GM23338 (cell line): Measurements from ENCODE around the gene SELENOK. TPM values are rescaled to one million over a fixed set of nuclear protein-coding genes. Genes with fewer than 3 reads are reported as not detected.
A peak's percentile ranks its signal among the peaks of the same experiment; 100 is the strongest.

Experiments used
- ATAC-seq: fragments of 200-7000 bp; cut with Tn5 transposase; 3 replicates; pipeline ENCODE4 v1.9.1; 2020
- DNase-seq: peaks from one replicate; pipeline ENCODE4 v3.0.0-alpha.2; 2015; ENCODE audit warnings: low spot score
- H2AFZ ChIP-seq: fragments of 200-600 bp; sonication (generic); 2 replicates; pipeline ENCODE4 v1.8.0; 2016; ENCODE audit warnings: antibody characterized with exemption, mild to moderate bottlenecking, moderate library complexity
- H3F3A ChIP-seq: fragments of 200-600 bp; sonication (generic); replicated peaks from 2 replicates; pipeline ENCODE4 v1.8.0; 2017; ENCODE audit warnings: antibody characterized with exemption, mixed run types, low read depth
- H3K27ac ChIP-seq: fragments of 200-600 bp; sonication (generic); 2 replicates; pipeline ENCODE4 v1.6.1; 2016; ENCODE audit warnings: low read depth
- H3K27me3 ChIP-seq: fragments of 200-600 bp; sonication (generic); 2 replicates; pipeline ENCODE4 v1.8.0; 2016; ENCODE audit warnings: mild to moderate bottlenecking, mixed run types, moderate library complexity; ENCODE audit not compliant: insufficient read depth
- H3K36me3 ChIP-seq: fragments of 200-600 bp; sonication (generic); 2 replicates; pipeline ENCODE4 v1.8.0; 2016; ENCODE audit warnings: mild to moderate bottlenecking; ENCODE audit not compliant: insufficient read depth
- H3K4me1 ChIP-seq: fragments of 200-600 bp; sonication (generic); 2 replicates; pipeline ENCODE4 v1.8.0; 2016; ENCODE audit warnings: mild to moderate bottlenecking, moderate library complexity; ENCODE audit not compliant: insufficient read depth
- H3K4me2 ChIP-seq: fragments of 200-600 bp; sonication (generic); 2 replicates; pipeline ENCODE4 v1.7.1; 2017; ENCODE audit warnings: mixed run types
- H3K4me3 ChIP-seq: fragments of 200-600 bp; sonication (generic); 2 replicates; pipeline ENCODE4 v1.6.1; 2016; ENCODE audit warnings: mixed run types
- H3K79me2 ChIP-seq: fragments of 200-600 bp; sonication (generic); replicated peaks from 2 replicates; pipeline ENCODE4 v1.8.0; 2017; ENCODE audit warnings: mild to moderate bottlenecking; ENCODE audit not compliant: insufficient read depth
- H3K9me2 ChIP-seq: fragments of 200-600 bp; sonication (generic); 2 replicates; pipeline ENCODE4 v1.8.0; 2017; ENCODE audit not compliant: insufficient read depth
- H4K20me1 ChIP-seq: fragments of 200-600 bp; sonication (generic); replicated peaks from 2 replicates; pipeline ENCODE4 v1.8.0; 2017; ENCODE audit warnings: mild to moderate bottlenecking; ENCODE audit not compliant: insufficient read depth
- H3K27ac Mint-ChIP-seq: 2 replicates; pipeline ENCODE4 v1.8.0; 2020; ENCODE audit warnings: inconsistent platforms, mild to moderate bottlenecking, moderate library complexity, mixed read lengths
- H3K27me3 Mint-ChIP-seq: 3 replicates; pipeline ENCODE4 v1.8.0; 2022; ENCODE audit warnings: low read depth, mild to moderate bottlenecking, moderate library complexity, mixed read lengths, inconsistent platforms; ENCODE audit not compliant: insufficient read depth, poor library complexity
- H3K36me3 Mint-ChIP-seq: 3 replicates; pipeline ENCODE4 v1.8.0; 2021; ENCODE audit warnings: low read depth, mild to moderate bottlenecking, inconsistent platforms, moderate library complexity, mixed read lengths
- H3K4me1 Mint-ChIP-seq: 3 replicates; pipeline ENCODE4 v1.8.0; 2020; ENCODE audit warnings: mild to moderate bottlenecking, inconsistent platforms, mixed read lengths
- H3K4me3 Mint-ChIP-seq: 3 replicates; pipeline ENCODE4 v1.8.0; 2021; ENCODE audit warnings: moderate library complexity, mild to moderate bottlenecking, inconsistent platforms, mixed read lengths
- H3K9me3 Mint-ChIP-seq: 3 replicates; pipeline ENCODE4 v1.8.0; 2020; ENCODE audit warnings: moderate library complexity, mild to moderate bottlenecking, inconsistent platforms, mixed read lengths
- CREB1 ChIP-seq: fragments of 250-450 bp; sonication (Bioruptor Pico); IDR thresholded peaks from 2 replicates; pipeline ENCODE4 v1.5.0; 2020; ENCODE audit warnings: low read depth, mild to moderate bottlenecking, moderate library complexity
- JUNB ChIP-seq: IDR thresholded peaks from one replicate; pipeline ENCODE4 v1.6.1; 2016; ENCODE audit warnings: antibody characterized with exemption; ENCODE audit not compliant: unreplicated experiment
- POLR2AphosphoS5 ChIP-seq: IDR thresholded peaks from 2 replicates; pipeline ENCODE4 v1.6.1; 2016; ENCODE audit warnings: antibody characterized with exemption, low read depth
- REST ChIP-seq: IDR thresholded peaks from one replicate; pipeline ENCODE4 v1.6.1; 2018; ENCODE audit warnings: antibody characterized with exemption; ENCODE audit not compliant: unreplicated experiment
- STAT1 ChIP-seq: IDR thresholded peaks from one replicate; pipeline ENCODE4 v1.6.1; 2016; ENCODE audit warnings: antibody characterized with exemption; ENCODE audit not compliant: unreplicated experiment
- ZNF114 ChIP-seq: fragments of 250-450 bp; sonication (Bioruptor Pico); IDR thresholded peaks from 2 replicates; pipeline ENCODE4 v1.5.0; 2020; ENCODE audit warnings: mild to moderate bottlenecking, moderate library complexity
- ZNF331 ChIP-seq: fragments of 250-450 bp; sonication (Bioruptor Pico); IDR thresholded peaks from 2 replicates; pipeline ENCODE4 v1.5.0; 2020; ENCODE audit warnings: low read depth, mild to moderate bottlenecking, moderate library complexity
- ZNF462 ChIP-seq: fragments of 250-450 bp; sonication (Bioruptor Pico); IDR thresholded peaks from 2 replicates; pipeline ENCODE4 v1.5.0; 2020; ENCODE audit warnings: mild to moderate bottlenecking, moderate library complexity
- polyA plus RNA-seq: library from polyadenylated mRNA; unstranded; fragments of >200 nt; fragmentation: Nextera tagmentation; extraction: Ambion mirVana; gene quantifications from 2 replicates; pipeline ENCODE4 v1.2.1, GENCODE V29; 2016
- total RNA-seq: library from RNA; depleted of rRNA; stranded (reverse); fragments of >200 nt; shearing (Covaris generic); gene quantifications from 2 replicates; pipeline ENCODE4 v1.2.3, GENCODE V29; 2014
- TF ChIP-seq, protein P1 (sequence below), 2 experiments: fragments of 200-600 bp in 1 of 2; sonication (generic) in 1 of 2; conservative IDR thresholded peaks; 2 replicates each; pipeline versions ENCODE4 v1.5.1 to v1.6.1; 2016 to 2017; ENCODE audit warnings: antibody characterized with exemption in 2 of 2, low read depth in 2 of 2, mild to moderate bottlenecking in 2 of 2, moderate library complexity in 1 of 2

Gene SELENOK
- total and polyA plus RNA-seq, 2 experiments from 2014 or later, result 21.4 to 168 TPM

GRCh38 chr3:53890726-53891475 is 758 bp downstream of the SELENOK start:
- H3F3A ChIP-seq, result peaks cover 8% of the 10 kb centered on the region; the same call in 1 of the 2 replicates
- H3K36me3 ChIP-seq, result peaks cover 17% of the 10 kb centered on the region
- H3K79me2 ChIP-seq, result peaks cover 45% of the 10 kb centered on the region
- peak overlapping the region; percentile 72; the same call in 1 of the 2 replicates for H2AFZ ChIP-seq
- H3K27me3 ChIP-seq, result 0 out of 2 replicates have a peak, but pooled peaks cover 4% of the 10 kb centered on the region
- Mint-ChIP-seq H3K9me3 (no peaks in the 10 kb centered on the region), H3K4me1 (peaks cover 24% of the 10 kb centered on the region), H3K27me3 (peaks cover 1% of the 10 kb centered on the region), H3K4me3 (peak overlapping the region; percentile 97), H3K36me3 (peaks cover 9% of the 10 kb centered on the region; the same call in 2 of the 3 replicates), H3K27ac (peak overlapping the region; percentile 99)
- H3K4me2 ChIP-seq, result peak overlapping the region; percentile 88
- H3K4me3 ChIP-seq, result peak overlapping the region; percentile 81
- peak; percentile 25 for ATAC-seq
- H3K27ac ChIP-seq, result peak overlapping the region; percentile 28
- peak; percentile 69 for DNase-seq
- TF ChIP-seq POLR2AphosphoS5 (no peak), CREB1 (peak; percentile 53)
- H4K20me1 ChIP-seq, result peaks cover 23% of the 10 kb centered on the region
- peaks cover 11% of the 10 kb centered on the region; the same call in 1 of the 2 replicates for H3K4me1 ChIP-seq
- H3K9me2 ChIP-seq, result no peaks in the 10 kb centered on the region

DNA sequence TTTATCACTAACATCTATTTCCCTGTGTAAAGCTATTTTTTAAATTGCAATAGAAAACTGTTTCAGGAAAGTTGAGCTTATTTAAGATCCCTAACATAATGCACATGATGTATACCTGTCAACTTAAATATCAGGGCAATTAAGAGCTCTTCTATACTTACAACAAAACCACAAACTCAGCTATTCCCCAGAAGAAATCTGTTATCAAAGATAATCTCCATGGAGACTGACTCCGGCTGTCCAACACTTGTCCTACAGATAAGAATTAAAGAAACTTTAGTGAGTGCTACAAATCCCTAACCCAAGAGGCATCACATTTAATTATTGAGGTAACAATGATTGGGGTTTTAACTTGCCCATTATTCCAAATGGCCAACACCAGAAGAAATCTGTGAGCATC is 3.4 kb downstream of the SELENOK start:
- no peak for ATAC-seq
- Histone ChIP-seq H2AFZ (no peak overlapping the region), H3K9me2 (no peaks in the 10 kb centered on the region), H3K79me2 (peaks cover 45% of the 10 kb centered on the region), H3F3A (peaks cover 8% of the 10 kb centered on the region; the same call in 1 of the 2 replicates), H3K27ac (no peak overlapping the region), H3K4me2 (no peak overlapping the region), H4K20me1 (peaks cover 23% of the 10 kb centered on the region), H3K36me3 (peaks cover 27% of the 10 kb centered on the region), H3K27me3 (no peaks in the 10 kb centered on the region), H3K4me1 (peaks cover 11% of the 10 kb centered on the region; the same call in 1 of the 2 replicates), H3K4me3 (no peak overlapping the region)
- no peak overlapping the region for H3K27ac Mint-ChIP-seq
- H3K4me3 Mint-ChIP-seq, result no peak overlapping the region
- no peaks in the 10 kb centered on the region for H3K9me3 Mint-ChIP-seq
- DNase-seq, result no peak
- peaks cover 23% of the 10 kb centered on the region for H3K4me1 Mint-ChIP-seq
- H3K27me3 Mint-ChIP-seq, result peaks cover 1% of the 10 kb centered on the region
- H3K36me3 Mint-ChIP-seq, result peaks cover 14% of the 10 kb centered on the region
- TF ChIP-seq CREB1, result no peak
- TF ChIP-seq, protein P1, sequence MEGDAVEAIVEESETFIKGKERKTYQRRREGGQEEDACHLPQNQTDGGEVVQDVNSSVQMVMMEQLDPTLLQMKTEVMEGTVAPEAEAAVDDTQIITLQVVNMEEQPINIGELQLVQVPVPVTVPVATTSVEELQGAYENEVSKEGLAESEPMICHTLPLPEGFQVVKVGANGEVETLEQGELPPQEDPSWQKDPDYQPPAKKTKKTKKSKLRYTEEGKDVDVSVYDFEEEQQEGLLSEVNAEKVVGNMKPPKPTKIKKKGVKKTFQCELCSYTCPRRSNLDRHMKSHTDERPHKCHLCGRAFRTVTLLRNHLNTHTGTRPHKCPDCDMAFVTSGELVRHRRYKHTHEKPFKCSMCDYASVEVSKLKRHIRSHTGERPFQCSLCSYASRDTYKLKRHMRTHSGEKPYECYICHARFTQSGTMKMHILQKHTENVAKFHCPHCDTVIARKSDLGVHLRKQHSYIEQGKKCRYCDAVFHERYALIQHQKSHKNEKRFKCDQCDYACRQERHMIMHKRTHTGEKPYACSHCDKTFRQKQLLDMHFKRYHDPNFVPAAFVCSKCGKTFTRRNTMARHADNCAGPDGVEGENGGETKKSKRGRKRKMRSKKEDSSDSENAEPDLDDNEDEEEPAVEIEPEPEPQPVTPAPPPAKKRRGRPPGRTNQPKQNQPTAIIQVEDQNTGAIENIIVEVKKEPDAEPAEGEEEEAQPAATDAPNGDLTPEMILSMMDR (conservative IDR thresholded peaks at IDR 0.05; ENCODE audit: low read depth in 2 of 2), result no peak
- TF ChIP-seq REST, result no peak
- no peak for TF ChIP-seq ZNF331 (CRISPR knock-in tag)
- no peak for TF ChIP-seq ZNF114 (CRISPR knock-in tag)
- TF ChIP-seq JUNB, result no peak
- TF ChIP-seq POLR2AphosphoS5, result no peak
- TF ChIP-seq STAT1, result no peak
- TF ChIP-seq ZNF462 (CRISPR knock-in tag), result no peak
